Effector memory CD4-positive, alpha-beta T cell (primary cell): ENCODE results near the gene ELAC2.

Experiments used
- DNase-seq, 3 donors: peaks; one replicate each; pipeline ENCODE4 v3.0.0-alpha.2; 2020
- H3K27ac ChIP-seq: 2 replicates; pipeline ENCODE4 v1.7.0; 2013; ENCODE audit warnings: mild to moderate bottlenecking, low read length, moderate library complexity; ENCODE audit not compliant: insufficient read depth, poor library complexity, severe bottlenecking
- H3K27me3 ChIP-seq: replicated peaks from 2 replicates; pipeline ENCODE4 v1.7.0; 2013; ENCODE audit warnings: mild to moderate bottlenecking, low read length; ENCODE audit not compliant: insufficient read depth, control insufficient read depth, poor library complexity, severe bottlenecking
- H3K36me3 ChIP-seq: 2 replicates; pipeline ENCODE4 v1.7.0; 2013; ENCODE audit warnings: mild to moderate bottlenecking, low read length, moderate library complexity; ENCODE audit not compliant: control insufficient read depth, insufficient read depth
- H3K4me1 ChIP-seq: 2 replicates; pipeline ENCODE4 v1.7.0; 2013; ENCODE audit warnings: low read length, mild to moderate bottlenecking; ENCODE audit not compliant: control insufficient read depth, insufficient read depth, poor library complexity, severe bottlenecking
- H3K4me3 ChIP-seq: 2 replicates; pipeline ENCODE4 v1.7.0; 2013; ENCODE audit warnings: low read length, low read depth, mild to moderate bottlenecking; ENCODE audit not compliant: insufficient read depth, poor library complexity, severe bottlenecking
- H3K9me3 ChIP-seq: 2 replicates; pipeline ENCODE4 v1.7.0; 2013; ENCODE audit warnings: mild to moderate bottlenecking, low read length, moderate library complexity; ENCODE audit not compliant: control insufficient read depth
- total RNA-seq, 3 donors: gene quantifications; one replicate each; lab custom pipeline; 2026; lab: John Stamatoyannopoulos, UW

The ELAC2 gene, protein sequence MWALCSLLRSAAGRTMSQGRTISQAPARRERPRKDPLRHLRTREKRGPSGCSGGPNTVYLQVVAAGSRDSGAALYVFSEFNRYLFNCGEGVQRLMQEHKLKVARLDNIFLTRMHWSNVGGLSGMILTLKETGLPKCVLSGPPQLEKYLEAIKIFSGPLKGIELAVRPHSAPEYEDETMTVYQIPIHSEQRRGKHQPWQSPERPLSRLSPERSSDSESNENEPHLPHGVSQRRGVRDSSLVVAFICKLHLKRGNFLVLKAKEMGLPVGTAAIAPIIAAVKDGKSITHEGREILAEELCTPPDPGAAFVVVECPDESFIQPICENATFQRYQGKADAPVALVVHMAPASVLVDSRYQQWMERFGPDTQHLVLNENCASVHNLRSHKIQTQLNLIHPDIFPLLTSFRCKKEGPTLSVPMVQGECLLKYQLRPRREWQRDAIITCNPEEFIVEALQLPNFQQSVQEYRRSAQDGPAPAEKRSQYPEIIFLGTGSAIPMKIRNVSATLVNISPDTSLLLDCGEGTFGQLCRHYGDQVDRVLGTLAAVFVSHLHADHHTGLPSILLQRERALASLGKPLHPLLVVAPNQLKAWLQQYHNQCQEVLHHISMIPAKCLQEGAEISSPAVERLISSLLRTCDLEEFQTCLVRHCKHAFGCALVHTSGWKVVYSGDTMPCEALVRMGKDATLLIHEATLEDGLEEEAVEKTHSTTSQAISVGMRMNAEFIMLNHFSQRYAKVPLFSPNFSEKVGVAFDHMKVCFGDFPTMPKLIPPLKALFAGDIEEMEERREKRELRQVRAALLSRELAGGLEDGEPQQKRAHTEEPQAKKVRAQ
- total RNA-seq, result 55.5 to 76.7 (median 58.6) reads per million in 3 donors

DNA sequence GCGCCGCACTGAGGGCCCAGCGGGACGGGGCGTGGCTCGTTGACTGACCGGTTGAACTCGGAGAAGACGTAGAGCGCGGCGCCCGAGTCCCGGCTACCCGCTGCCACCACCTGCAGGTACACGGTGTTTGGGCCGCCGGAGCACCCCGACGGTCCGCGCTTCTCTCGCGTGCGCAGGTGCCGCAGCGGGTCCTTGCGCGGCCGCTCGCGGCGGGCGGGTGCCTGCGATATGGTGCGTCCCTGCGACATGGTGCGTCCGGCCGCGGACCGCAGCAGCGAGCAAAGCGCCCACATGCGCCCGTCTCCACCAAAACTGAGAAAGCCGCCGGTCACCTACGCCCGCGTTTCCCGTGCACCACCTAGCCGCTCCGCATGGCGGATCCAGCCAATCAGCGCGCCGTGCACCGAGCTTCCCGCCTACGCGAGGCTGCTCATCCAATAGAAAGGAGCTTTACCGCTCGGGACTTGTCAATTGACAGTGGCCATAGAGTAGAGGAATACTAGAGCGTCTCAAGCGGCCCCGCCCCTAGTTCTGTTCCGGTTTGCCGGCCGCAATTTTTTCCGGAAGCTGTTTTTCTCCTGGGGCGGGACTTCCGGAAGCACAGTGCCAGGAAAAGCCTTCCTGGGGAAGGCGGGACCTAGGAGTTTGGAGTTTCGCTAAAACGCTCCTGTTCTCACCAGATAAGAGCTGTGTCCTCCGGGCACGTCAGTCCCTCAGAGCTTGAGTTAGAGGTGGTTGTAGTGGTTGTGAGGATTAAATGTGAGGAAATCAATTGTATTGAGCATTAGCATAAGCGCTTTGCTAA lies at the start of gene ELAC2:
TSS of gene ELAC2 (minus strand) at position 373 of the 805 bp plus-strand sequence. CDS start at position 293, 80 bp downstream.
- Histone ChIP-seq H3K36me3 (peaks cover 26% of the 10 kb centered on the region), H3K27ac (peak within 1 kb of the TSS; percentile 80)

DNA sequence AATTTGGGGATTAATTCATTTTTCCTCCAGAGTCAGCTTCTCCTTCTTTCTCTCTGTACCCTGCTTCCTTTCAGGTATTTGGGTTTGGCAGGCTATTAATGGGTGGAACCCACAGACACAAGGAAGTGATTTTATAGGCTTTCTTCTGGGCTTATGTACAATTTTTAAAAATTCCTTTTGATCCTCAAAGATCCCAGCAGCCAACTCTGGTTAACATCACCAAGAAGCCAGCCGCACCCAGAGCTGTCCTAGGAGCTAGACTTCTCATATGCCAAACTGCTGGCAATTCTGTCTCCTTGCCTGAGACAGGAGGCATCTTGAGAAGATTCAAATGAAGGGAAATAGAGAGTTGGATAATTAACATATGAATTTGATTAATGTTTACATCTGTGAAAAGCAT lies 47.2 kb upstream of the ELAC2 start:
- H3K4me1 ChIP-seq, result no peaks in the 10 kb centered on the region
- H3K36me3 ChIP-seq, result no peaks in the 10 kb centered on the region
- H3K9me3 ChIP-seq, result no peaks in the 10 kb centered on the region
- no peak overlapping the region for H3K27ac ChIP-seq
- no peaks in the 10 kb centered on the region for H3K27me3 ChIP-seq
- DNase-seq, result no peak
- no peak overlapping the region for H3K4me3 ChIP-seq

More for the DNA sequence above, at the start of gene ELAC2:
- peak within 1 kb of the TSS; percentile 90 for H3K4me3 ChIP-seq
- peak; percentile 90 to 94 (median 94) for DNase-seq
- H3K9me3 ChIP-seq, result no peaks in the 10 kb centered on the region
- peaks cover 7% of the 10 kb centered on the region for H3K4me1 ChIP-seq
- no peaks in the 10 kb centered on the region for H3K27me3 ChIP-seq

DNA sequence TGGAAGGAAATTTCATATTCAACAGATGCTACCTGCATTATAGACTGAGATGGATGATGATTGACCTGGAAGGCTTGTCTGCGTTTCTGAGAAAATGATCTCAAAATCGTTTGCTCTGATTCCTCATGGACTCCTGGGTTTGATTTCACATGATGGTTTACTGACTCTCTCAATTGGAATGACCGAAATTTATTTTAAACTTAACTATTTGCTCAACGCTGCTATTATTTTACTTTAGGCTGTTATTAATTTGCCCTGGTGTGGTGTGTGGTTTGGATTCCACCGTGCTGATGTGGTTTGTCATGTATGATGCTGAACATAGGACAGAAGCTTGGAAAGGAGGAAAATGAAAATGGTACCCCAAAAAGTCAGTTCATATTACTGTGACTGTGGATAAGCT lies 37.3 kb upstream of the ELAC2 start:
- no peak for DNase-seq
- Histone ChIP-seq H3K4me1 (no peaks in the 10 kb centered on the region), H3K4me3 (no peak overlapping the region), H3K27me3 (no peaks in the 10 kb centered on the region), H3K27ac (no peak overlapping the region), H3K36me3 (no peaks in the 10 kb centered on the region), H3K9me3 (no peaks in the 10 kb centered on the region)

DNA sequence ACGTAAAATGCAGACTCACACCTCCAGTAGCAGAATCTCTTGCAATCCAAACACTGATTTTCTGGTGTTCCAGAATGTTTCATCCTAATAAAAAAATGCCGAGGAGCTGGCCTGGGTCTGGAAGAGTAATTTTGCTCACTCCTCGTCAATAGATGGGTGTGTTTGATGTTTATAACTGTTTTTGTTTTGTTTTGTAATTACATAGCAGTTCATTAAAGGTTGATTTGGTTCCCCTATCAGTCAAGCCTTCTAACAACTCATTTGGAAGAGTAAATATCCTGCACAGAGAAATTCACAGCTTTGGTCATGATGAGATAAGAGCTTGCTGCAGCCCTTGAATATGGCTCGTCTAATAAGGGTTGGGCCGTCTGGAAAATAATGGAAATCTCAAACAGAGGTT lies 36.8 kb upstream of the ELAC2 start:
- H3K4me3 ChIP-seq, result no peak overlapping the region
- H3K27ac ChIP-seq, result no peak overlapping the region
- no peaks in the 10 kb centered on the region for H3K4me1 ChIP-seq
- H3K9me3 ChIP-seq, result no peaks in the 10 kb centered on the region
- no peaks in the 10 kb centered on the region for H3K36me3 ChIP-seq
- no peak for DNase-seq
- no peaks in the 10 kb centered on the region for H3K27me3 ChIP-seq

DNA sequence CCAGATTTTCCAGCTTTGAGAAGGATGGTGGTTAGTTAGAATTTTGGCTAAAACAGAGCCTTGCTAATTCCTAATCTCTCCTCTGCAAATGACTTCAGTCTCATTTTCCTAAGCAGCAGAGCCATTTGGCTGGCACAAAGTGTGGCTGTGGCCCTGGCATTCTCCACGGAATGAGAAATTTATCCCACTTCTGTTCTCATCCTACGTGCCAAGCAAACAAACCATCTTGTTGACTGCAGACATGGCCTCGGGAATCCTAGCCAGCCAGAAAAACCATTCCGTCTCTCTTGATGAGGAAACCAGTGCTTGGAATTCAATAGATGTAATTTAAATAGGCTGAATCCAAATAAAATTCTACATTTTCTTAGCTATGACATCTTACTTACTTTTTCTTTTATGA lies 34.1 kb upstream of the ELAC2 start:
- no peak for DNase-seq
- Histone ChIP-seq H3K4me1 (no peaks in the 10 kb centered on the region), H3K4me3 (no peak overlapping the region)

DNA sequence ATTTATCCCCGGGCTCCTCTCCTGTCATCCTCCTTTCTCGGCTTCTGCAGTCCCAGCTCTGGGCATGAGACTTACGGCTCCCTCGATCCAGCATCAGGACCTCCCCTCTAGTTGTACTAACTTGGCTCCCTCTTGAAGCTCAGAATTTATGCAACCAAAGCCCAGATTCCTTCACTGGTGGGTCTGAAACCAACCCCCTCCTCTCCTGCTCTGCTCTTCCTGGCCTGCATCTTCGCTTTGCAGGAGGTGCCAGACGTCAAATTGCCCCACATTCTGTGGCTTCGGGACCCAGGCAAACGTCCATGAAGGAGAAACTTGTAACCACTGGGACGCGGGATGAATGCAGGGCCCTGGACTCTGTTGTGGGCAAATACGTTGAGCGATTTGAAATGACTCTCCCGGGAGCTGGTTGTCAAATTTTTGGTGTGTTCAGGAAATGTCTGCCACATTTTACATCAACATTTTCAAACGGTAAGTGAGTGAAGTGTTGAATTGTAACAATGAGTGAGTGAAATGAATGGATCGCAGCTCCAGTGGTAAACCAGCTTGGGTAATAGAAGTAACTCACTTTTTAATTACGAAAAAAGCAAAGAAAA lies 29.3 kb upstream of the ELAC2 start:
- Histone ChIP-seq H3K4me3 (no peak overlapping the region), H3K27ac (no peak overlapping the region), H3K36me3 (no peaks in the 10 kb centered on the region), H3K27me3 (no peaks in the 10 kb centered on the region), H3K9me3 (no peaks in the 10 kb centered on the region), H3K4me1 (no peaks in the 10 kb centered on the region)
- no peak for DNase-seq

More for the DNA sequence above, 34.1 kb upstream of the ELAC2 start:
- no peaks in the 10 kb centered on the region for H3K9me3 ChIP-seq
- no peaks in the 10 kb centered on the region for H3K27me3 ChIP-seq
- no peak overlapping the region for H3K27ac ChIP-seq
- no peaks in the 10 kb centered on the region for H3K36me3 ChIP-seq

DNA sequence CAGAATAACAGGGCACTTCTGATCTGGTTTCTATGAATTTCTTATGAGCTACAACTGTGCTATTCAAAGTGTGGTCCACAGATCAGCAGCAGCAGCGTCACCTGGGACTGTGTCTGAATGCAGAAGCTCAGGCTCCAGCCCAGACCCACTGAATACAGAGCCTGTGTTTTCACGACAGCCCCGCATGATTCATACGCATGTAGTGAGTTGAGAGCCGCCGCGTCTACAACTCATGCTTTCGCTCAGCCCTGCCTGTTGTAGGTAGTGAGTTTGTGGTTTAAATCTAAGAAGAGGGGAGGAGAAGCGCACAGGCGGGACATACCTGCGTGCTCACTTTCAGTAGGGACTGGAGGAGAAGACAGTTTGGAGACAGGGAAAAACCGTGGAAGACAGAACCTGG lies 28.5 kb upstream of the ELAC2 start:
- Histone ChIP-seq H3K36me3 (no peaks in the 10 kb centered on the region), H3K4me3 (no peak overlapping the region), H3K27me3 (no peaks in the 10 kb centered on the region), H3K27ac (no peak overlapping the region), H3K9me3 (no peaks in the 10 kb centered on the region), H3K4me1 (no peaks in the 10 kb centered on the region)
- no peak for DNase-seq

DNA sequence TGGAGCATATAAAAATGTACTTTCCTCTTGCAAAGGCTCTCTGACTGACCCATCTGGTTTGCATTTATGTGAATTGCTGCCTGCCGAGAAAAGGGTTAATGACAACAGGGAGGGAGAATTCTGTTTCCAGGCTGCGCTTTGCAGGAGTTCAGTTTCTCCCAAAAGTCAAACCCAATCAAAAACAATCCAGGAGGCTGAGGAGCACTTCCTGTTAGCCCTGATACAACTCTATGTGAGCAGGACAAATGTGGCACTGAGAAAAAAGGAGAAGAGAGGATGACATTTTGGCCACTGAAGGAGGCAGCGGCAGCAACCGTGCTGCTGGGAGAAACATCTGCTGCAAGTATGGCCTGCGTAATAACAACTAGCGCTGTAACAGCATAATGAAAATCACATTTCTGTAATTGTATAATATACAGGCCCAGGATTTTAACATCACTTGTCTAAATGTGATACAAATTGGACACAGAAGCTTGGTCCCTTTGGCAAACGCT lies 26.8 kb upstream of the ELAC2 start:
- DNase-seq, result no peak
- H3K4me1 ChIP-seq, result no peaks in the 10 kb centered on the region
- no peaks in the 10 kb centered on the region for H3K27me3 ChIP-seq
- no peak overlapping the region for H3K4me3 ChIP-seq
- H3K9me3 ChIP-seq, result no peaks in the 10 kb centered on the region
- H3K36me3 ChIP-seq, result no peaks in the 10 kb centered on the region
- no peak overlapping the region for H3K27ac ChIP-seq

DNA sequence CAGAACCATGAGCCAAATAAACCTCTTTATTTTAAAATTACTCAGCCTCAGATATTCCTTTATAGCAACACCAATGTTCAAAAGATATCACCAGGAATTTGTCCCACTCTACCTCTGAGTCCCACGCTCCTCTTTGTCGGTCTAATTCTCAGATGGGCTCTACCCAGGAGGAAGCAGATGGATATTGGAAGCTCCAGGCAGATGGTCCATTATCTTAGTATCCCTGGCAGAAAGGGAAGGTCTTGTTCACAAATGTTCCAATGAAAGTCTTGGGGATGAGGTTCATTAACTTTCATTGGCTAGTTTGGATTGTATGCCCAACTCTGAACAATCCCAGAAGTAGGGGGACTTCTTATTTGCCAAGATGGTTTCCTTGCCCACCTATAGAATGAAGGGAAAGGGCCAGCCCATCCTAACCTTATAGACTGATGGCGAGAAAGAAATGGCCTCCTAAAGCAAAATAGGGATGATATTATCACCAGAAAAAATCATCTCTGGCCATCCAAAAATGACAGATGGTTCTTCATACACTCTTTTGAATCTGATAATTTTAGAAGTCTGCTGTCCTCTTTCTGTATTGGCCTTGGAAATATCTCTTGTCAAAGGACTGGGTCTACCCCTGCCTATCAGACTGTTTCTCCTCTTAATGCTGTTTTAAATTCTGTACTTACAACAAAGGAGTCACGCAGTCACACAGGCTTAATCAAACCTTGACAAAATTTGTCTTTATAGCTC lies 21.3 kb upstream of the ELAC2 start:
- no peaks in the 10 kb centered on the region for H3K4me1 ChIP-seq
- no peaks in the 10 kb centered on the region for H3K36me3 ChIP-seq

More for the DNA sequence above, 21.3 kb upstream of the ELAC2 start:
- H3K27me3 ChIP-seq, result no peaks in the 10 kb centered on the region
- no peak overlapping the region for H3K27ac ChIP-seq
- no peaks in the 10 kb centered on the region for H3K9me3 ChIP-seq
- no peak for DNase-seq
- H3K4me3 ChIP-seq, result no peak overlapping the region
